ENCODE measurements around the gene CST9L. TPM values are rescaled to one million over a fixed set of nuclear protein-coding genes. Genes with fewer than 3 reads are reported as not detected.

CST9L gene
- total RNA-seq, 1 donor from 2014 or later: not detected

DNA sequence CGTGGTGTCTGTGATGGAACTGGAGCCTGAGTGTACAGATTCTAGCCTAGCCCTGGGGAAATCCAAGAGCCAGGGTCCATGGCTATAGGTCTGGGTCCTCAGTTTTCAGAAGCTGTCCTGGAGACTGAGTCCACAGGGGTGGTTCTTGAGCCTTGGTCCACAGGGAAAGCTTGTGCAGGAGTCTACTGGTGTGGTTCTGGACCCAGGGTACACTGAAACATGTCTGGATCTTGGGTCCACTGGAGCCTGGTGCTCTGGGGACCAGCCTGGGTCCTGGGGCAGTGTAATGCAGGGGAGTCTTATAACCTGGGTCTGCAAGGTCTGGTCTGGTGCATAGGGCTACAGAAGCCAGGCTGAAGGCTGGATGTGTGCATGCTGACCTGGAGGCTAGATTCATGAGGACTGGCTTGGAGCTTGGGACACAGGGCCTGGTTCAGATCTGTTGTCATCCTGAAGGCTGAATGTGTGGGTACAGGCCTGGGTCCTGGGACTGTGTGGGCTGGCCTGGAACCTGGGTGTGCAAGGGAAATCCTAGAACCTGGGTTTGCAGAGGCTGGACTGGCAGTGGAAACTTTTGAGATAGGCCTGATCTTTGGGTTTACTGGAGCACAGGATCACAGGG lies 5.5 kb downstream of the CST9L start:
- Mint-ChIP-seq H3K36me3 (ENCODE audit: low read depth, unreplicated experiment) (no peaks in the 10 kb centered on the region), H3K27ac (ENCODE audit: unreplicated experiment) (no peak overlapping the region), H3K27me3 (ENCODE audit: unreplicated experiment) (no peaks in the 10 kb centered on the region), H3K4me1 (ENCODE audit: unreplicated experiment) (peaks cover 2% of the 10 kb centered on the region), H3K9me3 (ENCODE audit: unreplicated experiment) (peaks cover 3% of the 10 kb centered on the region), H3K4me3 (ENCODE audit: unreplicated experiment) (no peak overlapping the region)
- DNase-seq (ENCODE audit: low spot score): no peak
- TF ChIP-seq, protein P1, sequence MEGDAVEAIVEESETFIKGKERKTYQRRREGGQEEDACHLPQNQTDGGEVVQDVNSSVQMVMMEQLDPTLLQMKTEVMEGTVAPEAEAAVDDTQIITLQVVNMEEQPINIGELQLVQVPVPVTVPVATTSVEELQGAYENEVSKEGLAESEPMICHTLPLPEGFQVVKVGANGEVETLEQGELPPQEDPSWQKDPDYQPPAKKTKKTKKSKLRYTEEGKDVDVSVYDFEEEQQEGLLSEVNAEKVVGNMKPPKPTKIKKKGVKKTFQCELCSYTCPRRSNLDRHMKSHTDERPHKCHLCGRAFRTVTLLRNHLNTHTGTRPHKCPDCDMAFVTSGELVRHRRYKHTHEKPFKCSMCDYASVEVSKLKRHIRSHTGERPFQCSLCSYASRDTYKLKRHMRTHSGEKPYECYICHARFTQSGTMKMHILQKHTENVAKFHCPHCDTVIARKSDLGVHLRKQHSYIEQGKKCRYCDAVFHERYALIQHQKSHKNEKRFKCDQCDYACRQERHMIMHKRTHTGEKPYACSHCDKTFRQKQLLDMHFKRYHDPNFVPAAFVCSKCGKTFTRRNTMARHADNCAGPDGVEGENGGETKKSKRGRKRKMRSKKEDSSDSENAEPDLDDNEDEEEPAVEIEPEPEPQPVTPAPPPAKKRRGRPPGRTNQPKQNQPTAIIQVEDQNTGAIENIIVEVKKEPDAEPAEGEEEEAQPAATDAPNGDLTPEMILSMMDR (IDR thresholded peaks at IDR 0.05; ENCODE audit: unreplicated experiment): no peak

DNA sequence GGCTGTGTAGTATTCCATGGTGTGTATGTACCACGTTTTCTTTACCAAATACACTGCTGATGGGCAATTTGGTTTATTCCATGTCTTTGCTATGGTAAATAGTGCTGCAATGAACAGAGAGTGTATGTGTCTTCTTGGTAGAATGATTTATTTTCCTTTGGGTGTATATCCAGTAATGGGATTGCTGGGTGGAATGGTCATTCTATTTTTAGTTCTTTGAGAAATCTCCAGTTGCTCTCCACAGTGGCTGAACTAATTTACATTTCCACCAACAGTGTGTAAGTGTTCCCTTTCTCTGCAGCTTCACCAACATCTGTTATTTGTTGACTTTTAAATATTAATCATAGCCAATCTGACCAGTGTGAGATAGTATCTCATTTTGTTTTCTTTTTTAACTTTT lies 13.9 kb downstream of the CST9L start:
- Mint-ChIP-seq H3K27ac (ENCODE audit: unreplicated experiment) (no peak overlapping the region), H3K9me3 (ENCODE audit: unreplicated experiment) (no peaks in the 10 kb centered on the region), H3K27me3 (ENCODE audit: unreplicated experiment) (no peaks in the 10 kb centered on the region), H3K4me3 (ENCODE audit: unreplicated experiment) (no peak overlapping the region), H3K36me3 (ENCODE audit: low read depth, unreplicated experiment) (no peaks in the 10 kb centered on the region), H3K4me1 (ENCODE audit: unreplicated experiment) (no peaks in the 10 kb centered on the region)
- TF ChIP-seq, protein P1 (IDR thresholded peaks at IDR 0.05; ENCODE audit: unreplicated experiment): no peak
- no peak for DNase-seq (ENCODE audit: low spot score)

DNA sequence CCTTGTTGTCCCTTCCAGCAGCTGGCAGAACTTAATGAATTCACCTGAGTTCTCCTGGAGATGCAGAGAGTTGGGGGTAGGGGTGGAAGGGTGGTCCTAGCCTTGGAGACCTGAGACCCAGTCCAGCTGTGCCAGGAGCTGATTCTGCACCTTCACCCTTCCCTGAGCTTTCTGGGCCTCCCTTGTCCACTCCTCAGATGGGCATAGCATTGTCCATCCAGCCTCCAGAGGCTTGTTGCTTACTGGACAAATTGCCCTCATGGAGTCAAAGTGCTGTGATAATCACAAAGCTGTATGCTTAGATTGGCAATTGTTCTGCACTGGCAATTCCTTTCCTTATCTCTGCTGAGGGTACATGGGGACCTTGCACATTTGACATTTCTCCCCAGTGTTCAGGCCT lies 16.5 kb downstream of the CST9L start:
- H3K27ac Mint-ChIP-seq (ENCODE audit: unreplicated experiment): no peak overlapping the region
- no peak for DNase-seq (ENCODE audit: low spot score)
- H3K36me3 Mint-ChIP-seq (ENCODE audit: low read depth, unreplicated experiment): no peaks in the 10 kb centered on the region
- TF ChIP-seq, protein P1 (IDR thresholded peaks at IDR 0.05; ENCODE audit: unreplicated experiment): no peak
- no peaks in the 10 kb centered on the region for H3K27me3 Mint-ChIP-seq (ENCODE audit: unreplicated experiment)
- no peaks in the 10 kb centered on the region for H3K4me1 Mint-ChIP-seq (ENCODE audit: unreplicated experiment)
- no peaks in the 10 kb centered on the region for H3K9me3 Mint-ChIP-seq (ENCODE audit: unreplicated experiment)
- H3K4me3 Mint-ChIP-seq (ENCODE audit: unreplicated experiment): no peak overlapping the region

DNA sequence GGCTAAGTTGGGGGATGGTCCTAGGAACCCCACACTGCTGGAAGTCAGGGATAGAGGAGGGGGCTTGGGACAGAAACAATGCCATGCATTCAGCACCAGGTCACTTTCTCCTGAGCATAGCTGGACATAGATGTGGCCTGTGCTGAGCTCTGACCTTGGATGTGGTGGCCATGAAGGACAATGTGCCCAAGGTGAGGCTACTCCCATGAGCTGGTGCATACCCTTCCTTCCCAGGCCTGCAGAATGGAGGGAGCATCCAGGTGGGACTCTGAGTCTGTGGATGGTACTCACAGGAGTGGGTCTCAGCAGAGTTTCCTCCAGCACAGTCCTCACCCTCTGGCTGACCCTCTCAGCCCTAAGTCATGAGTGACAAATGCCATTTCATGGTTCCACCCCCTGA lies 16.9 kb downstream of the CST9L start:
- no peaks in the 10 kb centered on the region for H3K36me3 Mint-ChIP-seq (ENCODE audit: low read depth, unreplicated experiment)
- no peaks in the 10 kb centered on the region for H3K27me3 Mint-ChIP-seq (ENCODE audit: unreplicated experiment)
- no peaks in the 10 kb centered on the region for H3K4me1 Mint-ChIP-seq (ENCODE audit: unreplicated experiment)
- no peak overlapping the region for H3K4me3 Mint-ChIP-seq (ENCODE audit: unreplicated experiment)
- no peak for DNase-seq (ENCODE audit: low spot score)
- H3K9me3 Mint-ChIP-seq (ENCODE audit: unreplicated experiment): no peaks in the 10 kb centered on the region
- no peak overlapping the region for H3K27ac Mint-ChIP-seq (ENCODE audit: unreplicated experiment)
- TF ChIP-seq, protein P1 (IDR thresholded peaks at IDR 0.05; ENCODE audit: unreplicated experiment): no peak

DNA sequence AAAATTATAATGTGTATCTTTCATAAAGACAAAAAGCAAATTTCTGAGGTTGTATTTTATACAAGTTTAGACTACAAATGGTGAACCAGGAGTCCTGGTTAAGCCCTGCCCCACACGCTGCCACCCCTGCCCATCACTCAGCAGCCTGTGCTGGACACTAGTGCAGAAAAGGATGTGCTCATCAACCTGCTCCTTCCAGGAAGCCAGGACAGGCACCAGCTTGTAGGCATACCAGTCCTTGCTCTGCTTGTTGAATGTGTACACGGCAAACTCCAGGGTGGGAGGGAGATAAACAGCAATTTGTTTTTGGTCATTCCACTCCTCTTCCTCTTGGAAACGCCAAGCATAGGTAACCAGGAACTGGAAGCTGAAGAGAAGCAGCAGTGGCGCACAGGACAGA lies 18.1 kb downstream of the CST9L start:
- Mint-ChIP-seq H3K27ac (ENCODE audit: unreplicated experiment) (no peak overlapping the region), H3K4me1 (ENCODE audit: unreplicated experiment) (no peaks in the 10 kb centered on the region), H3K36me3 (ENCODE audit: low read depth, unreplicated experiment) (no peaks in the 10 kb centered on the region), H3K4me3 (ENCODE audit: unreplicated experiment) (no peak overlapping the region), H3K9me3 (ENCODE audit: unreplicated experiment) (no peaks in the 10 kb centered on the region), H3K27me3 (ENCODE audit: unreplicated experiment) (no peaks in the 10 kb centered on the region)
- TF ChIP-seq, protein P1 (IDR thresholded peaks at IDR 0.05; ENCODE audit: unreplicated experiment): no peak
- DNase-seq (ENCODE audit: low spot score): no peak

Measured in endothelial cell (in vitro differentiated cells).